GM23338 (cell line): ENCODE data around the gene RPTOR. TPM values are rescaled to one million over a fixed set of nuclear protein-coding genes. Genes with fewer than 3 reads are reported as not detected.
A peak's percentile ranks its signal among the peaks of the same experiment; 100 is the strongest.
"Not testable (repeated sequence)": the region's sequence is repeated elsewhere in the genome, so short reads cannot be mapped to it uniquely, and the experiment has no call there.

Experiments
- ATAC-seq: fragments of 200-7000 bp; cut with Tn5 transposase; 3 replicates; pipeline ENCODE4 v1.9.1; 2020
- DNase-seq: peaks from one replicate; pipeline ENCODE4 v3.0.0-alpha.2; 2015; ENCODE audit warnings: low spot score
- H2AFZ ChIP-seq: fragments of 200-600 bp; sonication (generic); 2 replicates; pipeline ENCODE4 v1.8.0; 2016; ENCODE audit warnings: antibody characterized with exemption, mild to moderate bottlenecking, moderate library complexity
- H3F3A ChIP-seq: fragments of 200-600 bp; sonication (generic); replicated peaks from 2 replicates; pipeline ENCODE4 v1.8.0; 2017; ENCODE audit warnings: antibody characterized with exemption, mixed run types, low read depth
- H3K27ac ChIP-seq: fragments of 200-600 bp; sonication (generic); 2 replicates; pipeline ENCODE4 v1.6.1; 2016; ENCODE audit warnings: low read depth
- H3K27me3 ChIP-seq: fragments of 200-600 bp; sonication (generic); 2 replicates; pipeline ENCODE4 v1.8.0; 2016; ENCODE audit warnings: mild to moderate bottlenecking, mixed run types, moderate library complexity; ENCODE audit not compliant: insufficient read depth
- H3K36me3 ChIP-seq: fragments of 200-600 bp; sonication (generic); 2 replicates; pipeline ENCODE4 v1.8.0; 2016; ENCODE audit warnings: mild to moderate bottlenecking; ENCODE audit not compliant: insufficient read depth
- H3K4me1 ChIP-seq: fragments of 200-600 bp; sonication (generic); 2 replicates; pipeline ENCODE4 v1.8.0; 2016; ENCODE audit warnings: mild to moderate bottlenecking, moderate library complexity; ENCODE audit not compliant: insufficient read depth
- H3K4me2 ChIP-seq: fragments of 200-600 bp; sonication (generic); 2 replicates; pipeline ENCODE4 v1.7.1; 2017; ENCODE audit warnings: mixed run types
- H3K4me3 ChIP-seq: fragments of 200-600 bp; sonication (generic); 2 replicates; pipeline ENCODE4 v1.6.1; 2016; ENCODE audit warnings: mixed run types
- H3K79me2 ChIP-seq: fragments of 200-600 bp; sonication (generic); replicated peaks from 2 replicates; pipeline ENCODE4 v1.8.0; 2017; ENCODE audit warnings: mild to moderate bottlenecking; ENCODE audit not compliant: insufficient read depth
- H3K9me2 ChIP-seq: fragments of 200-600 bp; sonication (generic); 2 replicates; pipeline ENCODE4 v1.8.0; 2017; ENCODE audit not compliant: insufficient read depth
- H4K20me1 ChIP-seq: fragments of 200-600 bp; sonication (generic); replicated peaks from 2 replicates; pipeline ENCODE4 v1.8.0; 2017; ENCODE audit warnings: mild to moderate bottlenecking; ENCODE audit not compliant: insufficient read depth
- H3K27ac Mint-ChIP-seq: 2 replicates; pipeline ENCODE4 v1.8.0; 2020; ENCODE audit warnings: inconsistent platforms, mild to moderate bottlenecking, moderate library complexity, mixed read lengths
- H3K27me3 Mint-ChIP-seq: 3 replicates; pipeline ENCODE4 v1.8.0; 2022; ENCODE audit warnings: low read depth, mild to moderate bottlenecking, moderate library complexity, mixed read lengths, inconsistent platforms; ENCODE audit not compliant: insufficient read depth, poor library complexity
- H3K36me3 Mint-ChIP-seq: 3 replicates; pipeline ENCODE4 v1.8.0; 2021; ENCODE audit warnings: low read depth, mild to moderate bottlenecking, inconsistent platforms, moderate library complexity, mixed read lengths
- H3K4me1 Mint-ChIP-seq: 3 replicates; pipeline ENCODE4 v1.8.0; 2020; ENCODE audit warnings: mild to moderate bottlenecking, inconsistent platforms, mixed read lengths
- H3K4me3 Mint-ChIP-seq: 3 replicates; pipeline ENCODE4 v1.8.0; 2021; ENCODE audit warnings: moderate library complexity, mild to moderate bottlenecking, inconsistent platforms, mixed read lengths
- H3K9me3 Mint-ChIP-seq: 3 replicates; pipeline ENCODE4 v1.8.0; 2020; ENCODE audit warnings: moderate library complexity, mild to moderate bottlenecking, inconsistent platforms, mixed read lengths
- CREB1 ChIP-seq: fragments of 250-450 bp; sonication (Bioruptor Pico); IDR thresholded peaks from 2 replicates; pipeline ENCODE4 v1.5.0; 2020; ENCODE audit warnings: low read depth, mild to moderate bottlenecking, moderate library complexity
- EZH2 ChIP-seq: fragments of 200-600 bp; sonication (generic); IDR thresholded peaks from one replicate; pipeline ENCODE4 v1.8.0; 2017; ENCODE audit warnings: antibody characterized with exemption, mild to moderate bottlenecking, low read depth; ENCODE audit not compliant: unreplicated experiment
- EZH2phosphoT487 ChIP-seq: fragments of 200-600 bp; sonication (generic); IDR thresholded peaks from one replicate; pipeline ENCODE4 v1.8.1; 2018; ENCODE audit warnings: antibody characterized with exemption; ENCODE audit not compliant: unreplicated experiment
- NANOG ChIP-seq: IDR thresholded peaks from 2 replicates; pipeline ENCODE4 v1.6.1; 2016; ENCODE audit warnings: antibody characterized with exemption, borderline replicate concordance
- ZNF114 ChIP-seq: fragments of 250-450 bp; sonication (Bioruptor Pico); IDR thresholded peaks from 2 replicates; pipeline ENCODE4 v1.5.0; 2020; ENCODE audit warnings: mild to moderate bottlenecking, moderate library complexity
- ZNF331 ChIP-seq: fragments of 250-450 bp; sonication (Bioruptor Pico); IDR thresholded peaks from 2 replicates; pipeline ENCODE4 v1.5.0; 2020; ENCODE audit warnings: low read depth, mild to moderate bottlenecking, moderate library complexity
- polyA plus RNA-seq: library from polyadenylated mRNA; unstranded; fragments of >200 nt; fragmentation: Nextera tagmentation; extraction: Ambion mirVana; gene quantifications from 2 replicates; pipeline ENCODE4 v1.2.1, GENCODE V29; 2016
- total RNA-seq: library from RNA; depleted of rRNA; stranded (reverse); fragments of >200 nt; shearing (Covaris generic); gene quantifications from 2 replicates; pipeline ENCODE4 v1.2.3, GENCODE V29; 2014
- TF ChIP-seq, protein P1 (sequence below): IDR thresholded peaks from one replicate; pipeline ENCODE4 v1.6.1; 2018; ENCODE audit warnings: antibody characterized with exemption; ENCODE audit not compliant: unreplicated experiment
- TF ChIP-seq, protein P2 (sequence below): fragments of 250-450 bp; sonication (Bioruptor Pico); IDR thresholded peaks from 2 replicates; pipeline ENCODE4 v1.5.0; 2020; ENCODE audit warnings: mild to moderate bottlenecking, moderate library complexity
- TF ChIP-seq, protein P3 (sequence below): IDR thresholded peaks from 2 replicates; pipeline ENCODE4 v1.6.1; 2016; ENCODE audit warnings: antibody characterized with exemption

Gene RPTOR
- total and polyA plus RNA-seq, 2 experiments from 2014 or later: 9.5 to 38.0 TPM

DNA sequence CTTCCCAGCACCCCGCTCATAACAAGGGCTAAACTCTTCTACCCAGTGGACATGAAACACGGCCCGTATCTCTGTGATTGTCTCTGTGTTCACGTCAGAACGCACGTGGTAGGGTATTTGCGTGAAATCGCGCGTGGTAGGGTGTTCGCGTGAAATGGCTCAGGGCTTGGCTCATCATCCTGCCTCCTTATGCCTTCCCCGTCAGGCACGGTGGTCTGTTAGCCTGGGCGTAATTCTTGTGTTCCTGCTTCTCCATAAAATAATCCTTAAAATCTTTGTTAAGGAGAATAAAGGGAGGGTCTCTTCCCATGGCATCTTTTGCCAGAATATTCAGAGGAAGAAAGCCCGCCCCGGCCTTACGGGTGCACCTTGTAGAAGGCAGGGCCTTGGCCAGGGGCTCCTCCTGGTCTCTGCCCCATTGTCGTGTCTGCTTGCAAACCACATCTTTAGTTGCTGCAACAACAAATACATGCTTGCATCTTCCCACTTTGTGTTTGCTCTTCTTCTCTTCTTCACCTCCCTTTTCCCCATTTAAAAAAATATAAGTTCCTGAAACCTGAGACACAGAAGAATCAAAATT, 330.3 kb downstream of the RPTOR start:
- Histone ChIP-seq H2AFZ (no peak overlapping the region), H3K9me2 (no peaks in the 10 kb centered on the region; the same call in 1 of the 2 replicates), H3K27ac (no peak overlapping the region), H4K20me1 (no peaks in the 10 kb centered on the region), H3K27me3 (no peaks in the 10 kb centered on the region), H3K4me3 (no peak overlapping the region), H3K79me2 (no peaks in the 10 kb centered on the region), H3K4me1 (peaks cover 14% of the 10 kb centered on the region), H3K4me2 (no peak overlapping the region), H3K36me3 (no peaks in the 10 kb centered on the region), H3F3A (no peaks in the 10 kb centered on the region)
- H3K4me1 Mint-ChIP-seq: peaks cover 50% of the 10 kb centered on the region
- H3K4me3 Mint-ChIP-seq: no peak overlapping the region
- DNase-seq (no peak), ATAC-seq (no peak)
- TF ChIP-seq, protein P1, sequence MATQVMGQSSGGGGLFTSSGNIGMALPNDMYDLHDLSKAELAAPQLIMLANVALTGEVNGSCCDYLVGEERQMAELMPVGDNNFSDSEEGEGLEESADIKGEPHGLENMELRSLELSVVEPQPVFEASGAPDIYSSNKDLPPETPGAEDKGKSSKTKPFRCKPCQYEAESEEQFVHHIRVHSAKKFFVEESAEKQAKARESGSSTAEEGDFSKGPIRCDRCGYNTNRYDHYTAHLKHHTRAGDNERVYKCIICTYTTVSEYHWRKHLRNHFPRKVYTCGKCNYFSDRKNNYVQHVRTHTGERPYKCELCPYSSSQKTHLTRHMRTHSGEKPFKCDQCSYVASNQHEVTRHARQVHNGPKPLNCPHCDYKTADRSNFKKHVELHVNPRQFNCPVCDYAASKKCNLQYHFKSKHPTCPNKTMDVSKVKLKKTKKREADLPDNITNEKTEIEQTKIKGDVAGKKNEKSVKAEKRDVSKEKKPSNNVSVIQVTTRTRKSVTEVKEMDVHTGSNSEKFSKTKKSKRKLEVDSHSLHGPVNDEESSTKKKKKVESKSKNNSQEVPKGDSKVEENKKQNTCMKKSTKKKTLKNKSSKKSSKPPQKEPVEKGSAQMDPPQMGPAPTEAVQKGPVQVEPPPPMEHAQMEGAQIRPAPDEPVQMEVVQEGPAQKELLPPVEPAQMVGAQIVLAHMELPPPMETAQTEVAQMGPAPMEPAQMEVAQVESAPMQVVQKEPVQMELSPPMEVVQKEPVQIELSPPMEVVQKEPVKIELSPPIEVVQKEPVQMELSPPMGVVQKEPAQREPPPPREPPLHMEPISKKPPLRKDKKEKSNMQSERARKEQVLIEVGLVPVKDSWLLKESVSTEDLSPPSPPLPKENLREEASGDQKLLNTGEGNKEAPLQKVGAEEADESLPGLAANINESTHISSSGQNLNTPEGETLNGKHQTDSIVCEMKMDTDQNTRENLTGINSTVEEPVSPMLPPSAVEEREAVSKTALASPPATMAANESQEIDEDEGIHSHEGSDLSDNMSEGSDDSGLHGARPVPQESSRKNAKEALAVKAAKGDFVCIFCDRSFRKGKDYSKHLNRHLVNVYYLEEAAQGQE: no peak
- no peak for TF ChIP-seq ZNF331 (CRISPR knock-in tag)
- TF ChIP-seq CREB1 (CRISPR knock-in tag): no peak
- TF ChIP-seq EZH2: no peak
- no peak for TF ChIP-seq EZH2phosphoT487
- no peak for TF ChIP-seq NANOG
- TF ChIP-seq, protein P2, sequence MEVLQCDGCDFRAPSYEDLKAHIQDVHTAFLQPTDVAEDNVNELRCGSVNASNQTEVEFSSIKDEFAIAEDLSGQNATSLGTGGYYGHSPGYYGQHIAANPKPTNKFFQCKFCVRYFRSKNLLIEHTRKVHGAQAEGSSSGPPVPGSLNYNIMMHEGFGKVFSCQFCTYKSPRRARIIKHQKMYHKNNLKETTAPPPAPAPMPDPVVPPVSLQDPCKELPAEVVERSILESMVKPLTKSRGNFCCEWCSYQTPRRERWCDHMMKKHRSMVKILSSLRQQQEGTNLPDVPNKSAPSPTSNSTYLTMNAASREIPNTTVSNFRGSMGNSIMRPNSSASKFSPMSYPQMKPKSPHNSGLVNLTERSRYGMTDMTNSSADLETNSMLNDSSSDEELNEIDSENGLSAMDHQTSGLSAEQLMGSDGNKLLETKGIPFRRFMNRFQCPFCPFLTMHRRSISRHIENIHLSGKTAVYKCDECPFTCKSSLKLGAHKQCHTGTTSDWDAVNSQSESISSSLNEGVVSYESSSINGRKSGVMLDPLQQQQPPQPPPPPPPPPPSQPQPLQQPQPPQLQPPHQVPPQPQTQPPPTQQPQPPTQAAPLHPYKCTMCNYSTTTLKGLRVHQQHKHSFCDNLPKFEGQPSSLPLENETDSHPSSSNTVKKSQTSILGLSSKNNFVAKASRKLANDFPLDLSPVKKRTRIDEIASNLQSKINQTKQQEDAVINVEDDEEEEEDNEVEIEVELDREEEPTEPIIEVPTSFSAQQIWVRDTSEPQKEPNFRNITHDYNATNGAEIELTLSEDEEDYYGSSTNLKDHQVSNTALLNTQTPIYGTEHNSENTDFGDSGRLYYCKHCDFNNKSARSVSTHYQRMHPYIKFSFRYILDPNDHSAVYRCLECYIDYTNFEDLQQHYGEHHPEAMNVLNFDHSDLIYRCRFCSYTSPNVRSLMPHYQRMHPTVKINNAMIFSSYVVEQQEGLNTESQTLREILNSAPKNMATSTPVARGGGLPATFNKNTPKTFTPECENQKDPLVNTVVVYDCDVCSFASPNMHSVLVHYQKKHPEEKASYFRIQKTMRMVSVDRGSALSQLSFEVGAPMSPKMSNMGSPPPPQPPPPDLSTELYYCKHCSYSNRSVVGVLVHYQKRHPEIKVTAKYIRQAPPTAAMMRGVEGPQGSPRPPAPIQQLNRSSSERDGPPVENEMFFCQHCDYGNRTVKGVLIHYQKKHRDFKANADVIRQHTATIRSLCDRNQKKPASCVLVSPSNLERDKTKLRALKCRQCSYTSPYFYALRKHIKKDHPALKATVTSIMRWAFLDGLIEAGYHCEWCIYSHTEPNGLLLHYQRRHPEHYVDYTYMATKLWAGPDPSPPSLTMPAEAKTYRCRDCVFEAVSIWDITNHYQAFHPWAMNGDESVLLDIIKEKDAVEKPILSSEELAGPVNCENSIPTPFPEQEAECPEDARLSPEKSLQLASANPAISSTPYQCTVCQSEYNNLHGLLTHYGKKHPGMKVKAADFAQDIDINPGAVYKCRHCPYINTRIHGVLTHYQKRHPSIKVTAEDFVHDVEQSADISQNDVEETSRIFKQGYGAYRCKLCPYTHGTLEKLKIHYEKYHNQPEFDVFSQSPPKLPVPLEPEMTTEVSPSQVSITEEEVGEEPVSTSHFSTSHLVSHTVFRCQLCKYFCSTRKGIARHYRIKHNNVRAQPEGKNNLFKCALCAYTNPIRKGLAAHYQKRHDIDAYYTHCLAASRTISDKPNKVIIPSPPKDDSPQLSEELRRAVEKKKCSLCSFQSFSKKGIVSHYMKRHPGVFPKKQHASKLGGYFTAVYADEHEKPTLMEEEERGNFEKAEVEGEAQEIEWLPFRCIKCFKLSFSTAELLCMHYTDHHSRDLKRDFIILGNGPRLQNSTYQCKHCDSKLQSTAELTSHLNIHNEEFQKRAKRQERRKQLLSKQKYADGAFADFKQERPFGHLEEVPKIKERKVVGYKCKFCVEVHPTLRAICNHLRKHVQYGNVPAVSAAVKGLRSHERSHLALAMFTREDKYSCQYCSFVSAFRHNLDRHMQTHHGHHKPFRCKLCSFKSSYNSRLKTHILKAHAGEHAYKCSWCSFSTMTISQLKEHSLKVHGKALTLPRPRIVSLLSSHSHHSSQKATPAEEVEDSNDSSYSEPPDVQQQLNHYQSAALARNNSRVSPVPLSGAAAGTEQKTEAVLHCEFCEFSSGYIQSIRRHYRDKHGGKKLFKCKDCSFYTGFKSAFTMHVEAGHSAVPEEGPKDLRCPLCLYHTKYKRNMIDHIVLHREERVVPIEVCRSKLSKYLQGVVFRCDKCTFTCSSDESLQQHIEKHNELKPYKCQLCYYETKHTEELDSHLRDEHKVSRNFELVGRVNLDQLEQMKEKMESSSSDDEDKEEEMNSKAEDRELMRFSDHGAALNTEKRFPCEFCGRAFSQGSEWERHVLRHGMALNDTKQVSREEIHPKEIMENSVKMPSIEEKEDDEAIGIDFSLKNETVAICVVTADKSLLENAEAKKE (CRISPR knock-in tag): no peak
- no peak for TF ChIP-seq ZNF114 (CRISPR knock-in tag)
- TF ChIP-seq, protein P3, sequence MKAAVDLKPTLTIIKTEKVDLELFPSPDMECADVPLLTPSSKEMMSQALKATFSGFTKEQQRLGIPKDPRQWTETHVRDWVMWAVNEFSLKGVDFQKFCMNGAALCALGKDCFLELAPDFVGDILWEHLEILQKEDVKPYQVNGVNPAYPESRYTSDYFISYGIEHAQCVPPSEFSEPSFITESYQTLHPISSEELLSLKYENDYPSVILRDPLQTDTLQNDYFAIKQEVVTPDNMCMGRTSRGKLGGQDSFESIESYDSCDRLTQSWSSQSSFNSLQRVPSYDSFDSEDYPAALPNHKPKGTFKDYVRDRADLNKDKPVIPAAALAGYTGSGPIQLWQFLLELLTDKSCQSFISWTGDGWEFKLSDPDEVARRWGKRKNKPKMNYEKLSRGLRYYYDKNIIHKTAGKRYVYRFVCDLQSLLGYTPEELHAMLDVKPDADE: no peak
- no peaks in the 10 kb centered on the region for H3K9me3 Mint-ChIP-seq
- H3K36me3 Mint-ChIP-seq: peaks cover 11% of the 10 kb centered on the region; the same call in 2 of the 3 replicates
- H3K27ac Mint-ChIP-seq: peak overlapping the region; percentile 40; the same call in 1 of the 2 replicates
- H3K27me3 Mint-ChIP-seq: peaks cover 18% of the 10 kb centered on the region

DNA sequence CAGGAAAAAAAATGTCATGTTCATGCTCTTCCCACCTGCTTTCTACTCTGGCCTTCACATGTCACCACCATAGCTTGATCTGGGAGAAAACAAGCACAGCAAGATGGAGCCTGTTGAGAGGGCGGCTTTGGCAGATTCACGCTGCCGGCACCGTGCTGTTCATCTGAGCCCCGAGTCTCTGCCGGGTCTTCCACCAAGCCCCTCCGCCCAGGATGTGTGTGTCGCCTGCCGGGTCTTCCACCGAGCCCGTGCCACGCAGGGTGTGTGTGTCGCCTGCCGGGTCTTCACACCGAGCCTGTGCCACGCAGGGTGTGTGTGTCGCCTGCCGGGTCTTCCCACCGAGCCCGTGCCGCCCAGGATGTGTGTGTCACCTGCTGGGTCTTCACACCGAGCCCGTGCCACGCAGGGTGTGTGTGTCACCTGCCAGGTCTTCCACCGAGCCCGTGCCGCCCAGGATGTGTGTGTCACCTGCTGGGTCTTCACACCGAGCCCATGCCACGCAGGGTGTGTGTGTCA, 330.9 kb downstream of the RPTOR start:
- not testable (repeated sequence) for H3K27me3 ChIP-seq, H3K4me2 ChIP-seq, DNase-seq, H2AFZ ChIP-seq, H3K9me2 ChIP-seq, ATAC-seq, H3K79me2 ChIP-seq, H4K20me1 ChIP-seq, H3K4me3 ChIP-seq, H3K4me3 Mint-ChIP-seq, H3K27ac ChIP-seq, H3K9me3 Mint-ChIP-seq, H3K36me3 ChIP-seq, H3F3A ChIP-seq
- H3K4me1 Mint-ChIP-seq: peaks cover 49% of the 10 kb centered on the region
- H3K36me3 Mint-ChIP-seq: peaks cover 11% of the 10 kb centered on the region; the same call in 2 of the 3 replicates
- peaks cover 14% of the 10 kb centered on the region for H3K4me1 ChIP-seq
- H3K27ac Mint-ChIP-seq: 0 out of 2 replicates have a peak overlapping the region, but pooled peaks have one; percentile 31
- H3K27me3 Mint-ChIP-seq: peaks cover 23% of the 10 kb centered on the region
